K562 (cell line): ENCODE data around the gene ZC3H6. TPM values are rescaled to one million over a fixed set of nuclear protein-coding genes. Genes with fewer than 3 reads are reported as not detected.

Source experiments
- DMBX1 ChIP-seq: fragments of 250-450 bp; sonication (Bioruptor Pico); IDR thresholded peaks from 2 replicates; pipeline ENCODE4 v1.8.0; 2022; ENCODE audit warnings: inconsistent platforms, mild to moderate bottlenecking, moderate library complexity, borderline replicate concordance
- HCFC1 ChIP-seq: IDR thresholded peaks from 2 replicates; pipeline ENCODE4 v1.6.1; 2012; ENCODE audit warnings: low read depth, low read length, improper control_type of control experiment
- KAT2B ChIP-seq: IDR thresholded peaks from one replicate; pipeline ENCODE4 v1.6.1; 2012; ENCODE audit warnings: low read depth, mild to moderate bottlenecking, control low read depth, inconsistent platforms, low read length, moderate library complexity
- KAT7 ChIP-seq: sonication (generic); formaldehyde crosslinking; IDR thresholded peaks from 2 replicates; pipeline ENCODE4 v1.8.0; 2022; ENCODE audit warnings: missing genetic modification reagents, mild to moderate bottlenecking, borderline replicate concordance
- KDM2B ChIP-seq: fragments of 250-450 bp; sonication (Bioruptor Pico); IDR thresholded peaks from 2 replicates; pipeline ENCODE4 v1.8.0; 2021; ENCODE audit warnings: mild to moderate bottlenecking, moderate library complexity
- NCOA1 ChIP-seq: fragments of 450-650 bp; IDR thresholded peaks from 2 replicates; pipeline ENCODE4 v1.6.1; 2016; ENCODE audit warnings: low read depth
- PHF8 ChIP-seq: fragments of 200-600 bp; sonication (generic); IDR thresholded peaks from 2 replicates; pipeline ENCODE4 v1.6.1; 2012; ENCODE audit warnings: mixed run types, mild to moderate bottlenecking, inconsistent platforms, low read length, moderate library complexity, borderline replicate concordance
- POLR2B ChIP-seq: fragments of 450-650 bp; IDR thresholded peaks from 2 replicates; pipeline ENCODE4 v1.6.1; 2018; ENCODE audit warnings: low read depth; ENCODE audit not compliant: partially characterized antibody
- POLR2H ChIP-seq: IDR thresholded peaks from 2 replicates; pipeline ENCODE4 v1.6.1; 2016; ENCODE audit warnings: missing genetic modification characterization, low read depth, mild to moderate bottlenecking, control low read depth, missing compliant biosample characterization, moderate library complexity
- TAF9B ChIP-seq: fragments of 450-650 bp; IDR thresholded peaks from 2 replicates; pipeline ENCODE4 v1.6.1; 2018; ENCODE audit warnings: mild to moderate bottlenecking; ENCODE audit not compliant: partially characterized antibody
- WHSC1 ChIP-seq: IDR thresholded peaks from one replicate; pipeline ENCODE4 v1.6.1; 2012; ENCODE audit warnings: low read length, control low read depth, inconsistent platforms
- ZNF561 ChIP-seq: fragments of 450-650 bp; formaldehyde crosslinking; conservative IDR thresholded peaks from 2 replicates; pipeline ENCODE4 v1.4.0; 2020; ENCODE audit warnings: mild to moderate bottlenecking, moderate library complexity
- polyA plus RNA-seq, 8 experiments: library from polyadenylated mRNA; depleted of rRNA in 4 of 8; stranded (reverse) in 5 of 8; unstranded in 3 of 8; fragments of >200 nt; fragmentation: Nextera tagmentation in 2 of 8; fragmentation: Illumina TruSeq in 1 of 8; extraction: Ambion mirVana in 2 of 8; extraction: Trizol in 1 of 8; gene quantifications; 2 replicates each; pipeline versions ENCODE4 v1.2.1 to v1.2.3, GENCODE V29; 2011 to 2014; ENCODE audit warnings: inconsistent platforms in 1 of 8, missing spikeins in 1 of 8
- total RNA-seq, 7 experiments: library from RNA; depleted of rRNA in 6 of 7; stranded (reverse); fragments of >200 nt in 6 of 7; fragmentation: Illumina TruSeq in 2 of 7; extraction: Trizol in 2 of 7; gene quantifications; 2 replicates each; pipeline versions ENCODE4 v1.2.1 to v1.2.3, GENCODE V29; 2011 to 2021; ENCODE audit warnings: low replicate concordance in 1 of 7
- TF ChIP-seq, protein P1 (sequence below): IDR thresholded peaks from 2 replicates; pipeline ENCODE4 v1.6.1; 2014; ENCODE audit warnings: antibody characterized with exemption
- TF ChIP-seq, protein P2 (sequence below), 3 experiments: IDR thresholded peaks in 2 of 3; conservative IDR thresholded peaks in 1 of 3; 2 replicates each; pipeline ENCODE4 v1.5.1; 2011 to 2012; ENCODE audit warnings: low read length in 3 of 3, mild to moderate bottlenecking in 3 of 3, control low read depth in 2 of 3, improper control_type of control experiment in 1 of 3, inconsistent platforms in 1 of 3, low read depth in 1 of 3, mixed read lengths in 1 of 3, moderate library complexity in 1 of 3; ENCODE audit not compliant: insufficient read depth in 2 of 3
- TF ChIP-seq, protein P3 (sequence below), 2 experiments: IDR thresholded peaks; 2 replicates each; pipeline ENCODE4 v1.6.1; 2012; ENCODE audit warnings: improper control_type of control experiment in 2 of 2, low read depth in 2 of 2, low read length in 2 of 2, borderline replicate concordance in 1 of 2
- TF ChIP-seq, protein P4 (sequence below): sonication (generic); formaldehyde crosslinking; IDR thresholded peaks from 2 replicates; pipeline ENCODE4 v1.8.0; 2023; ENCODE audit warnings: missing genetic modification reagents, mild to moderate bottlenecking, borderline replicate concordance

The ZC3H6 gene
- total and polyA plus RNA-seq, 9 of the 15 experiments (the other 6 are each of a cell fraction or from before 2014, with no cell fraction given): 0.45 to 1.9 (median 1.5) TPM

DNA sequence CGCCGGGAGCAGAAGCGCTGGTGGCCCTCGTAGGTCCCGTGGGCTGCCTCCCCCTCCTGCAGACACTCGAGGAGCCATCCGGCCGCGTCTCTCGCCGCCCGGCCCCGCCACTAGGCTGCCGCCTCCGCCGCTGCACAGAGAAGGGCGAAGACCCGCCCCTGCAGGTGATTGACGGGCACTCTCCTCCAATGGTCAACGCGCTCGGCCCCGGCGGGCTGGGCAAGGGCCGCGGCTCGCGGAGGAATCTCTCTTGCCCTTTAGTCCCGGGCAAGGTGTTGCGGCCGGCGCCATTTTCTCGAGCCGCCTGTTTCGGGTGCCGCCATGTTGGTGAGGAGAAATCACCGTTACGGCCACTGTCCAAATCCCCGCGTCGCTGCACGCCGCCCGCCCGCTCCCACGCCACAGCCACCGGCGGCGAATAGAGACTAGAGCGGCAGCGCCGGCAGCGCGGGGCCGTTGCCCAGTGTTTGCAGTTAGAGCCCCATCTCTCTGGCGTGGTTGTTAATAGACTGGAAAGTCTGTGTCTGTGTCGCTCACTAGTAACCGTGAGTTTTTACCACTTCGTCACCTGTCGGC, at the start of gene ZC3H6 (continued):
- TF ChIP-seq, protein P1, sequence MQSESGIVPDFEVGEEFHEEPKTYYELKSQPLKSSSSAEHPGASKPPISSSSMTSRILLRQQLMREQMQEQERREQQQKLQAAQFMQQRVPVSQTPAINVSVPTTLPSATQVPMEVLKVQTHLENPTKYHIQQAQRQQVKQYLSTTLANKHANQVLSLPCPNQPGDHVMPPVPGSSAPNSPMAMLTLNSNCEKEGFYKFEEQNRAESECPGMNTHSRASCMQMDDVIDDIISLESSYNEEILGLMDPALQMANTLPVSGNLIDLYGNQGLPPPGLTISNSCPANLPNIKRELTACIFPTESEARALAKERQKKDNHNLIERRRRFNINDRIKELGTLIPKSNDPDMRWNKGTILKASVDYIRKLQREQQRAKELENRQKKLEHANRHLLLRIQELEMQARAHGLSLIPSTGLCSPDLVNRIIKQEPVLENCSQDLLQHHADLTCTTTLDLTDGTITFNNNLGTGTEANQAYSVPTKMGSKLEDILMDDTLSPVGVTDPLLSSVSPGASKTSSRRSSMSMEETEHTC: peak; percentile 69
- 0 out of 2 replicates have a peak, but pooled peaks have one; percentile 55 for TF ChIP-seq DMBX1 (CRISPR knock-in tag)
- peak; percentile 100 for TF ChIP-seq TAF9B
- TF ChIP-seq KAT7 (CRISPR knock-in tag): peak; percentile 93
- TF ChIP-seq NCOA1: 0 out of 2 replicates have a peak, but pooled peaks have one; percentile 16
- TF ChIP-seq WHSC1: no peak
- no peak for TF ChIP-seq ZNF561 (CRISPR knock-in tag)
- peak; percentile 94 for TF ChIP-seq POLR2H (tag)
- peak; percentile 67; the same call in 1 of the 2 replicates for TF ChIP-seq HCFC1
- TF ChIP-seq KDM2B (CRISPR knock-in tag): no peak
- TF ChIP-seq, protein P2, sequence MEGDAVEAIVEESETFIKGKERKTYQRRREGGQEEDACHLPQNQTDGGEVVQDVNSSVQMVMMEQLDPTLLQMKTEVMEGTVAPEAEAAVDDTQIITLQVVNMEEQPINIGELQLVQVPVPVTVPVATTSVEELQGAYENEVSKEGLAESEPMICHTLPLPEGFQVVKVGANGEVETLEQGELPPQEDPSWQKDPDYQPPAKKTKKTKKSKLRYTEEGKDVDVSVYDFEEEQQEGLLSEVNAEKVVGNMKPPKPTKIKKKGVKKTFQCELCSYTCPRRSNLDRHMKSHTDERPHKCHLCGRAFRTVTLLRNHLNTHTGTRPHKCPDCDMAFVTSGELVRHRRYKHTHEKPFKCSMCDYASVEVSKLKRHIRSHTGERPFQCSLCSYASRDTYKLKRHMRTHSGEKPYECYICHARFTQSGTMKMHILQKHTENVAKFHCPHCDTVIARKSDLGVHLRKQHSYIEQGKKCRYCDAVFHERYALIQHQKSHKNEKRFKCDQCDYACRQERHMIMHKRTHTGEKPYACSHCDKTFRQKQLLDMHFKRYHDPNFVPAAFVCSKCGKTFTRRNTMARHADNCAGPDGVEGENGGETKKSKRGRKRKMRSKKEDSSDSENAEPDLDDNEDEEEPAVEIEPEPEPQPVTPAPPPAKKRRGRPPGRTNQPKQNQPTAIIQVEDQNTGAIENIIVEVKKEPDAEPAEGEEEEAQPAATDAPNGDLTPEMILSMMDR (IDR thresholded peaks at IDR 0.05 in 2 of 3, conservative IDR thresholded peaks at IDR 0.05 in 1 of 3; ENCODE audit: insufficient read depth in 2 of 3, low read depth in 1 of 3, low read length in 3 of 3): 0 out of 6 replicates have a peak, but pooled peaks of 1 of the 3 experiments have one; percentile 15
- peak; percentile 80; the same call in 1 of the 2 replicates for TF ChIP-seq PHF8
- no peak for TF ChIP-seq KAT2B
- TF ChIP-seq, protein P3, sequence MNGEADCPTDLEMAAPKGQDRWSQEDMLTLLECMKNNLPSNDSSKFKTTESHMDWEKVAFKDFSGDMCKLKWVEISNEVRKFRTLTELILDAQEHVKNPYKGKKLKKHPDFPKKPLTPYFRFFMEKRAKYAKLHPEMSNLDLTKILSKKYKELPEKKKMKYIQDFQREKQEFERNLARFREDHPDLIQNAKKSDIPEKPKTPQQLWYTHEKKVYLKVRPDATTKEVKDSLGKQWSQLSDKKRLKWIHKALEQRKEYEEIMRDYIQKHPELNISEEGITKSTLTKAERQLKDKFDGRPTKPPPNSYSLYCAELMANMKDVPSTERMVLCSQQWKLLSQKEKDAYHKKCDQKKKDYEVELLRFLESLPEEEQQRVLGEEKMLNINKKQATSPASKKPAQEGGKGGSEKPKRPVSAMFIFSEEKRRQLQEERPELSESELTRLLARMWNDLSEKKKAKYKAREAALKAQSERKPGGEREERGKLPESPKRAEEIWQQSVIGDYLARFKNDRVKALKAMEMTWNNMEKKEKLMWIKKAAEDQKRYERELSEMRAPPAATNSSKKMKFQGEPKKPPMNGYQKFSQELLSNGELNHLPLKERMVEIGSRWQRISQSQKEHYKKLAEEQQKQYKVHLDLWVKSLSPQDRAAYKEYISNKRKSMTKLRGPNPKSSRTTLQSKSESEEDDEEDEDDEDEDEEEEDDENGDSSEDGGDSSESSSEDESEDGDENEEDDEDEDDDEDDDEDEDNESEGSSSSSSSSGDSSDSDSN (IDR thresholded peaks at IDR 0.05; ENCODE audit: borderline replicate concordance in 1 of 2, low read depth in 2 of 2, low read length in 2 of 2): peak; percentile 95 to 98
- TF ChIP-seq, protein P4, sequence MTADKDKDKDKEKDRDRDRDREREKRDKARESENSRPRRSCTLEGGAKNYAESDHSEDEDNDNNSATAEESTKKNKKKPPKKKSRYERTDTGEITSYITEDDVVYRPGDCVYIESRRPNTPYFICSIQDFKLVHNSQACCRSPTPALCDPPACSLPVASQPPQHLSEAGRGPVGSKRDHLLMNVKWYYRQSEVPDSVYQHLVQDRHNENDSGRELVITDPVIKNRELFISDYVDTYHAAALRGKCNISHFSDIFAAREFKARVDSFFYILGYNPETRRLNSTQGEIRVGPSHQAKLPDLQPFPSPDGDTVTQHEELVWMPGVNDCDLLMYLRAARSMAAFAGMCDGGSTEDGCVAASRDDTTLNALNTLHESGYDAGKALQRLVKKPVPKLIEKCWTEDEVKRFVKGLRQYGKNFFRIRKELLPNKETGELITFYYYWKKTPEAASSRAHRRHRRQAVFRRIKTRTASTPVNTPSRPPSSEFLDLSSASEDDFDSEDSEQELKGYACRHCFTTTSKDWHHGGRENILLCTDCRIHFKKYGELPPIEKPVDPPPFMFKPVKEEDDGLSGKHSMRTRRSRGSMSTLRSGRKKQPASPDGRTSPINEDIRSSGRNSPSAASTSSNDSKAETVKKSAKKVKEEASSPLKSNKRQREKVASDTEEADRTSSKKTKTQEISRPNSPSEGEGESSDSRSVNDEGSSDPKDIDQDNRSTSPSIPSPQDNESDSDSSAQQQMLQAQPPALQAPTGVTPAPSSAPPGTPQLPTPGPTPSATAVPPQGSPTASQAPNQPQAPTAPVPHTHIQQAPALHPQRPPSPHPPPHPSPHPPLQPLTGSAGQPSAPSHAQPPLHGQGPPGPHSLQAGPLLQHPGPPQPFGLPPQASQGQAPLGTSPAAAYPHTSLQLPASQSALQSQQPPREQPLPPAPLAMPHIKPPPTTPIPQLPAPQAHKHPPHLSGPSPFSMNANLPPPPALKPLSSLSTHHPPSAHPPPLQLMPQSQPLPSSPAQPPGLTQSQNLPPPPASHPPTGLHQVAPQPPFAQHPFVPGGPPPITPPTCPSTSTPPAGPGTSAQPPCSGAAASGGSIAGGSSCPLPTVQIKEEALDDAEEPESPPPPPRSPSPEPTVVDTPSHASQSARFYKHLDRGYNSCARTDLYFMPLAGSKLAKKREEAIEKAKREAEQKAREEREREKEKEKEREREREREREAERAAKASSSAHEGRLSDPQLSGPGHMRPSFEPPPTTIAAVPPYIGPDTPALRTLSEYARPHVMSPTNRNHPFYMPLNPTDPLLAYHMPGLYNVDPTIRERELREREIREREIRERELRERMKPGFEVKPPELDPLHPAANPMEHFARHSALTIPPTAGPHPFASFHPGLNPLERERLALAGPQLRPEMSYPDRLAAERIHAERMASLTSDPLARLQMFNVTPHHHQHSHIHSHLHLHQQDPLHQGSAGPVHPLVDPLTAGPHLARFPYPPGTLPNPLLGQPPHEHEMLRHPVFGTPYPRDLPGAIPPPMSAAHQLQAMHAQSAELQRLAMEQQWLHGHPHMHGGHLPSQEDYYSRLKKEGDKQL: no peak
- TF ChIP-seq POLR2B: peak; percentile 84
